HG03342 (cell line): ENCODE results near the gene NCAPG2.
"Not testable (repeated sequence)": the region's sequence is repeated elsewhere in the genome, so short reads cannot be mapped to it uniquely, and the experiment has no call there.

Source experiments
- ATAC-seq: cut with Tn5 transposase; IDR thresholded peaks from one replicate; pipeline ENCODE4 v1.9.1; 2021; ENCODE audit warnings: mild to moderate bottlenecking, moderate library complexity; ENCODE audit not compliant: unreplicated experiment

NCAPG2 gene

GRCh38 chr7:158706710-158707590 lies 2.3 kb upstream of the NCAPG2 start:
- ATAC-seq = no peak

- ATAC-seq = no peak
These were observed 1.7 kb upstream of the NCAPG2 start for GRCh38 chr7:158706273-158706704.

DNA sequence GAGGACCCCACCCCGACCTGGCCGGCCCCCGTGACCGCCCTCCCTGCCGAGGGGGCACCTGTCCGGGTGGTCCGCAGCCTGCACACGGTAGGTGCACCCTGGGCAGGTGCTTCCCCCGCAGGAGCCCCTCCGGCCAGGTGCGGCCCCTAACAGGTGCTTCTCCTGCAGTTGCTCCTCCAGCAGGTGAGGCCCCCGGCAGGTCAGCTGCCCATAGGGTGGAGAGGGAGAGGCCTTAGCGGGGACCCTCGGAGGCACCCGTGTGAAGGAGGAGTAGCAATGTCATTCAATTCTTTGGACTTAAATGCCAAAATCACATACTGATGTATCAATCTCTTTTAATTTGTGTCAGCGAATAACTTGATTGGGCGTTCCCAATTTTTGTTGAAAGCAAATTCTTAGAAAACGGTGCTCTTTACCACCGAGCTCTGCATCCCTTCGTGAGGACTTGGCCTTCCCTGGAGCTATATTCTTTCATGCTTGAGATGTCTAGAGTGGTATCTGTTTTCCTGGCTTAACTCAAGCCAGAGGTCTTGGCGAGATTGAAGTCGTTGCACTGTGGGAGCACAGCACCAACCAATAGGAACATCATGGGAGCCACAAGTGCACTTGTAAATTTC lies 738 bp upstream of the NCAPG2 start:
- no peak for ATAC-seq

DNA sequence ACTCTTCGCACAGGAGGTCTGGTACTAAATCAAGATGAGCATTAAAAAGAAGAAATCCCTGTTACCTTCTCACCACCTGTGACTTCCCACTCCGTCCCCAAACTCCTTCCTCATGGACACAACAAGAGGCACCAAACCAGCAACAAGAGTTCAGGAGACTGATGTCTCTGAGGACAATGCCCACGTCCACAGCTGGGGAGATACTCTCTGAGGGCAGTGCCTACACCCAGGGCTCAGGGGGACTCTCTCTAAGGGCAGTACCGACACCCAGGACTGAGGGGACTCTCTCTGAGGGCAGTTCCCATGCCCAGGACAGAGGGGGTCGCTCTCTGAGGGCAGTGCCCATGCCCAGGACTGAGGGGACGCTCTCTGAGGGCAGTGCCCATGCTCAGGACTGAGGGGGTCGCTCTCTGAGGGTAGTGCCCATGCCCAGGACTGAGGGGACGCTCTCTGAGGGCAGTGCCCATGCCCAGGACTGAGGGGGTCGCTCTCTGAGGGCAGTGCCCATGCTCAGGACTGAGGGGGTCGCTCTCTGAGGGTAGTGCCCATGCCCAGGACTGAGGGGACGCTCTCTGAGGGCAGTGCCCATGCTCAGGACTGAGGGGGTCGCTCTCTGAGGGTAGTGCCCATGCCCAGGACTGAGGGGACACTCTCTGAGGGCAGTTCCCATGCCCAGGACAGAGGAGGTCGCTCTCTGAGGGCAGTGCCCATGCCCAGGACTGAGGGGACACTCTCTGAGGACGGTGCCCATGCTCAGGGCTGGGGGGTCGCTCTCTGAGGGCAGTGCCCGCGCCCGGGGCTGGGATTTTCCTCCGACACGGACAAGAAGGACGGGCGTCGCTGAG lies 703 bp downstream of the NCAPG2 start:
- not testable (repeated sequence) for ATAC-seq

DNA sequence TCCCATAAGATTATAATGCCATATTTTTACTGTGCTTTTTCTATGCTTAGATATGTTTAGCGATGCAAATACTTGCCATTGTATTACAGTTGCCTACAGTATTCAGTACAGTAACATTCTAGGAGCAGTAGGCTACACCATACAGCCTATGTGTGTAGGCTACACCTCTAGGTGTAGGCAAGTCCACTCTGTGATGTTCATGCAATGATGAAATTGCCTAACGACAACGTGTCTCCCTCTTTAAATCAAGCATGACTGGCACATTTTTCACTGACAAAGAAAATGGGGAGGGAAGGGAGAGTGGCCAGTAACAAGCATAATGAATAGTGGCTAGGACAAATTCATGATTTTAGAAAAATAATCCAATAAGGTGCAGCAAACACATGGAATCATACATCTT lies 1.7 kb downstream of the NCAPG2 start:
- ATAC-seq = no peak

GRCh38 chr7:158702196-158702595 lies 2.4 kb downstream of the NCAPG2 start:
- no peak for ATAC-seq

DNA sequence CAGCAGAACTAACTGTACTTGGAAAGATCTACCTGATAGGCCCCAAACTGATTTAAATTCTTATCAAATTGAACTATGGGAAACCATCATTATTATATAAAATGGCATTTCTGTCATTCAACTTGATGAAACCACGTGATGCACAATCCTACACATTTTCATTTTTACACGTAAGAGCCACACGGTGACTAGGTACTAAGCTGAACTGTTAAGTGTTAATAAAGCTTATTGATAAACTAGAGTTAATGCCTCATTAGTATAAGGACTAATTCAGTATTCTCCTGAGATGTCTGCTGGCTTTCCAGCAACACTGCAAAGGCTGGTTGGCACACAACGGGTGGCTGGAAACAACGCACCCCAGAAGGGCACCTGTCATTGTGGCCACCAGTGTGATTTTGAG lies 4.6 kb downstream of the NCAPG2 start:
- ATAC-seq = no peak

GRCh38 chr7:158699341-158699740 lies 5.3 kb downstream of the NCAPG2 start:
- ATAC-seq = no peak

- ATAC-seq = no peak
These were observed 5.9 kb downstream of the NCAPG2 start for GRCh38 chr7:158698657-158699195.

DNA sequence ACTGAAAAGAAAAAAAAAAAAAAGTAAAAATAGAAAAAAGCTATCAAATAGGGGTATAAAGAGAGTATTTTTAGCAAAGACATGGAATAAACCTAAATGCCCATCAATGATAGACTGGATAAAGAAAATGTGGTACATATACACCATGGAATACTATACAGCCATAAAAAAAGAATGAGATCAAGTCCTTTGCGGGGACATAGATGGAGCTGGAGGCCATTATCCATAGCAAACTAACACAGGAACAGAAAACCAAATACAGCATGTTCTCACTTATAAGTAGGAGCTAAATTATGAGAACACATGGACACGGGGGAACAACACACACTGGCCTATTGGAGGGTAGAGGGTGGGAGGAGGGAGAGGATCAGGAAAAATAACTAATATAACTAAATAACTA lies 7.0 kb downstream of the NCAPG2 start:
- ATAC-seq = not testable (repeated sequence)

DNA sequence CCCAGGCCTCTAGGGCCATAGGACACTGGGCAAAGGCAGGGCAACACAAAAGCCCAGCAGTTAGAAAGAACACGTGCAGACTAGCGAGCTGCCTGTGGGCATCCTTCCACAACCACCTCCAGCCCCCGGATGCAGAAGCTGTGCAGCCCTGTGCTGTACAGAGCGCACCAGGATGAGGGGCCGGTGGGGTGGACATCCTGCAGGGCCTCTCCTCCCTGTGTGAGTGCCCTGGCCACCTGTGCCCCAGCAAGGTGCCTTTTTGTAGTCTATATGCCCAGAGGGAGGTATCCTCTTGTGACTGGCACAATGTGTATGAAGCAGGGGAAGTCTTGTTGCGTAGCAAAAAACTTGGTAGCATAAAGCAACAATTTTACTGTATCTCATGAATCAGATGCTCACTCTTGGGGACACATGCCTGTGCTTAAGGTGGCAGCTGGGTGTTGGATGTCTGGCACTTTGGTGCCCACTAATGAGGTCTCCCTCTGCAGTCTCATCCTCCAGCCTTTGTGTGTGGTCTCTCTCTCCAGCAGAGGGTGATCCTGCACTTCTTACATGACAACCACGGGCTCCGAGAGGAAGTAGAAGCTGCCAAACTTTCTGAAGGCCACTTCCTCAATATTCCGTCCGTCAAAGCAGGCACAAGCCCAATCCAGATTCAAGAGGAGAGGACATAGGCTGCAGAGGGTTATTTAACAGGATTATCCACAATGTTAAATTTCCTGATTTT lies 8.7 kb downstream of the NCAPG2 start:
- peak; percentile 83 for ATAC-seq

GRCh38 chr7:158695056-158695455 lies 9.5 kb downstream of the NCAPG2 start:
- ATAC-seq = no peak

GRCh38 chr7:158694650-158695049 lies 10.0 kb downstream of the NCAPG2 start:
- no peak for ATAC-seq

GRCh38 chr7:158689488-158689887 lies 15.1 kb downstream of the NCAPG2 start:
- no peak for ATAC-seq

- ATAC-seq = no peak
These were observed 17.2 kb downstream of the NCAPG2 start for GRCh38 chr7:158687406-158687805.

DNA sequence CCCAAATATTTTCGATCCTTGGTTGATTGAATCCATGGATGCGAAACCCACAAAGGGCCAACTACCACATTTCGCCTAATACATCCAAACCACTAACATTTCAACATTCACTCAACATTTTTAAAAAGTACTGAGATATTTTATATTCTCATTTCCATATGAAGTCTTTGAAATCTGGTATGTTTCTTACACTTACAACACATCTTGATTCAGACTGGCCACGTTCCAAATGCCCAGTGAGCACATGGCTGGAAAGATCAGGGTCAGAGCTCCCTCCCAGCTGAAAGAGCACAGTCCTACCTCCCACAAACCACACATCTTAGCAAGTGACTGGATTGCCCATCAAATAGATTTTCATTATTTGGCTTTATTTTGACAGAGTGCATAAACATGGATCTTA lies 18.9 kb downstream of the NCAPG2 start:
- ATAC-seq = no peak

DNA sequence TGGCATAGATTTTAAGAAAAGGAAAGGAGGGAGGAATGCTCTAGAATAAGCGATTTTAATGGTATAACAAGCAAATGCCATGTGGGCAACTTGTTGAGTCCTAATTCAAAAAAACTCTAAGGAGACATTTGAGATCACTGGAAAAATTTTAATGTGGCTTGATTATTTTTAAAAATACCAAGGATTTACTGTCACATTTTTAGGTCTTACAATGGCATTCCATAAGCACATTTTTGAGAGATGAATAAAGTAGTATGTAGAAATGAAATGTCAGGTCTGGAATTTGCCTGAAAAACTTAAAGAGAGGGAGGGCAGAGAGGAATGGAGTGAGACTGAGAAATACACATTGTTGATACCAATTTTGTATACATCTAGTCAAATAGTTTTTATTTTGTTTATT lies 20.3 kb downstream of the NCAPG2 start:
- ATAC-seq = no peak

DNA sequence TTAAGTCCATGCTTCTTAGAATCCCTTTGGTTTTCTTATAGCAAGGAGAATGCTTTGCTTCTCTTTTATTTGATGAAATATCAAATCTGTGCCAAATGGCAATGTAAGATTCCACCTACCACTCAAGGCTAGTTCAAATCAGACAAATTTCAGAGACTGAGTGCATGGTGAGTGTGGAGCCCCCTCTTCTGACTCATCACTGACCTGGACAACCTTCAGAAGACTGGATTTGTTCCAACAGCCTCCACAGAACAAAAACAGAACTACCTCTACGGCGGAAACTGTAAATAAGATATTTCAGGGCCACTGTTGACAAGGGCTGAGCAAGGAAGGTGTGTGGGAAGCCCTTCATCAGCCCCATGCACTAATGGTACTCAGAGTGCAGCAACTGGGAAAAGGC lies 21.1 kb downstream of the NCAPG2 start:
- no peak for ATAC-seq

DNA sequence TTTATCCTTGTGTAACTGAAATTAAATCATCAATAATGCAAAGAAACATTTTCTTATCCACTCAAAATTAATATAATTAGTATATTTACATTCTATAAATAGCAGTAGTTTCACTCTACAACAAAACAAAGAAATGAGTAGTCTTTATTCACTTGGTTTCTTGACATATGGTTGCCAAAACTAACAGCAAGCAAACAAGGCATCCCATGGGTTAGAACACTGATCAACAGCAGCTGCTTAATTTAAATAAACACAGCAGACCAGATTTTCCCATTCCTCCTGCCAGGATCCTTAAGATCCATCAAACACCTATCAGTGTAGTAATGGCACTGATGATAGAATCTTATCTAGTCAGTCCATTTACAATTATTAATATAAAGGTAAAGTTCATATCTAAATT lies 22.1 kb downstream of the NCAPG2 start:
- no peak for ATAC-seq

GRCh38 chr7:158680754-158681153 lies 23.9 kb downstream of the NCAPG2 start:
- ATAC-seq = no peak

DNA sequence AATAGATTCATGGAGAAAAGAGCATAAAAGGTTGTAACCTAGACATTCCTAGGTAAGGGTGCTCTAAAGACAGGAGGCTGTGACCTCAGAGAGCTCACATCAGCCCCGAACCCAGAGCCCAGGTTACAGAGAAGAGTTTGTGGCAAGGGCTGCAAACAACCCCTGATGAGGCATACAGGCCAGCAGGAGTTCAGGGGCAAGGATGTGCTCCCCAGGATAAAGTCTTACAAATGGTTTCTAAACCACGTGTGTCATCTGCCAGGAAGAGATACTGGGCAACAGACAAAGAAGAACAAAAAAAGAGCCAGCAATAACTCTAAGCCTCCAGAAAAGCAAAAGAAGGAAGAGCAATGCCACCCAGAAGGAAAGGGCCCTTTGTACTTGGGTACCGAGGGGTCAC lies 27.7 kb downstream of the NCAPG2 start:
- ATAC-seq = no peak
